ENCODE data around the gene RGL3. TPM values are rescaled to one million over a fixed set of nuclear protein-coding genes. Genes with fewer than 3 reads are reported as not detected.

Gene RGL3
- total RNA-seq, 1 donor from 2014 or later = 9.2 TPM

- peak overlapping the region; percentile 84 for H3K27ac ChIP-seq (replicated peaks)
- intact Hi-C loops (cut with micrococcal nuclease) = no loop called here
- H3K4me3 ChIP-seq = peak overlapping the region; percentile 66
- H3K27me3 ChIP-seq (ENCODE audit: low read depth) = peaks cover 86% of the 10 kb centered on the region
- no peaks in the 10 kb centered on the region for H3K9me3 ChIP-seq (replicated peaks)
- no peaks in the 10 kb centered on the region for H3K36me3 ChIP-seq
- H3K4me1 ChIP-seq = peaks cover 55% of the 10 kb centered on the region
- DNase-seq = peak; percentile 85
- TF ChIP-seq CTCF (IDR thresholded peaks at IDR 0.05; ENCODE audit: borderline replicate concordance) = no peak
Measured at GRCh38 chr19:11420429-11421370, 1.6 kb upstream of the RGL3 start.

GRCh38 chr19:11418094-11418548, 993 bp downstream of the RGL3 start:
- Histone ChIP-seq H3K27ac (replicated peaks) (peak overlapping the region; percentile 84), H3K4me3 (peak overlapping the region; percentile 66), H3K9me3 (replicated peaks) (no peaks in the 10 kb centered on the region), H3K36me3 (no peaks in the 10 kb centered on the region), H3K4me1 (peaks cover 48% of the 10 kb centered on the region), H3K27me3 (ENCODE audit: low read depth) (peaks cover 81% of the 10 kb centered on the region)
- intact Hi-C loops (cut with micrococcal nuclease) = no loop called here
- TF ChIP-seq CTCF (IDR thresholded peaks at IDR 0.05; ENCODE audit: borderline replicate concordance) = no peak
- no peak for DNase-seq

- intact Hi-C loops (cut with micrococcal nuclease) = no loop called here
- no peak for DNase-seq
- no peaks in the 10 kb centered on the region for H3K9me3 ChIP-seq (replicated peaks)
Measured at GRCh38 chr19:11416346-11417052, 2.6 kb downstream of the RGL3 start.

GRCh38 chr19:11414544-11414943, 4.6 kb downstream of the RGL3 start:
- peaks cover 13% of the 10 kb centered on the region for H3K4me1 ChIP-seq
- no peak overlapping the region for H3K27ac ChIP-seq (replicated peaks)
- H3K4me3 ChIP-seq = no peak overlapping the region
- DNase-seq = no peak
- no peaks in the 10 kb centered on the region for H3K9me3 ChIP-seq (replicated peaks)
- H3K27me3 ChIP-seq (ENCODE audit: low read depth) = peaks cover 65% of the 10 kb centered on the region
- no peak for TF ChIP-seq CTCF (IDR thresholded peaks at IDR 0.05; ENCODE audit: borderline replicate concordance)
- intact Hi-C loops (cut with micrococcal nuclease) = no loop called here
- no peaks in the 10 kb centered on the region for H3K36me3 ChIP-seq

More at GRCh38 chr19:11416346-11417052, 2.6 kb downstream of the RGL3 start:
- H3K4me3 ChIP-seq = no peak overlapping the region
- peaks cover 65% of the 10 kb centered on the region for H3K27me3 ChIP-seq (ENCODE audit: low read depth)
- TF ChIP-seq CTCF (IDR thresholded peaks at IDR 0.05; ENCODE audit: borderline replicate concordance) = no peak
- no peak overlapping the region for H3K27ac ChIP-seq (replicated peaks)
- peaks cover 32% of the 10 kb centered on the region for H3K4me1 ChIP-seq
- H3K36me3 ChIP-seq = no peaks in the 10 kb centered on the region

GRCh38 chr19:11410682-11411081, 8.4 kb downstream of the RGL3 start:
- Histone ChIP-seq H3K4me1 (peaks cover 5% of the 10 kb centered on the region), H3K9me3 (replicated peaks) (no peaks in the 10 kb centered on the region), H3K27me3 (ENCODE audit: low read depth) (peaks cover 63% of the 10 kb centered on the region), H3K4me3 (no peak overlapping the region), H3K36me3 (no peaks in the 10 kb centered on the region), H3K27ac (replicated peaks) (no peak overlapping the region)
- intact Hi-C loops (cut with micrococcal nuclease) = no loop called here
- TF ChIP-seq CTCF (IDR thresholded peaks at IDR 0.05; ENCODE audit: borderline replicate concordance) = no peak
- DNase-seq = no peak
